NCI-H526 treated with DMSO at 0.1 percent for 48 hours (cell line): ENCODE data around the gene MAST4.

Source experiments
- DNase-seq: peaks from one replicate; lab custom pipeline; 2025; lab: John Stamatoyannopoulos, UW

Gene MAST4

DNA sequence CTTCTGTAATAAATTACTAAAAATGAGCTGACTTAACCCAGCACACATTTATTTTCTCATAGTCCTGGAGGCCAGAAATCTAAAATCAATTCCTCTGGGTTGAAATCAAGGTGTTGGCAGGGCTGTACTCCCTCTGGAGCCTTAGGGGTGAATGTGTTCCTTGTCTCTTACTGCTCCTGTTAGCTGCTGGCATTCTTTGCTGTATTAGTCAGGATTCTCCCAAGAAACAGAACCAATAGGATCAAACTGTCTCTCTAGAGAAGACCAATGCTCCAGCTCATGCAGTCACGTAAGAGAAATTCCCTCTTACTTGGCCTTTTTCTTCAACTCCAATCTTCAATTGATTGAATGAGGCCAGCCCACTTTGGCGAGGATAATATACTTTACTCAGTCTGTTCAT is 615.7 kb downstream of the MAST4 start:
- no peak for DNase-seq

DNA sequence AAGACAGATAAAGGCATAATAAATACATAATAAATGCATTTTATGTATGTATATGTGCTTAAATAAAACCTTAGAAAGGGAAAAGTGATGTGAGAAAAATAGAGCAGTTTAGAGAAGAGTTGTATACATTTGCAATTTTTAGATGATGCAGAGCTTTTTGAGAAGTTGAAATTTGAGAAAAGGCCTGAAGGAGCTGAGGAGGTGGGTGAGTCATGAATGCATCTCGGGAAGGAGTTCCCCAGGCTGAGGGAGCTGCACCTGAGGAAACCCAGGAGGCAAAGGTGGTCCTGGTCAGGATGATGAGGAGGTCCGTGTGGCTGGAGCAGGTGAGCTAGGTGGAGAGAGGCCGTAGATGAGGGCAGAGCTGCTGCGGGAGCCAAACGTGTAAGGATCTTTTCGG is 617.8 kb downstream of the MAST4 start:
- DNase-seq = no peak

DNA sequence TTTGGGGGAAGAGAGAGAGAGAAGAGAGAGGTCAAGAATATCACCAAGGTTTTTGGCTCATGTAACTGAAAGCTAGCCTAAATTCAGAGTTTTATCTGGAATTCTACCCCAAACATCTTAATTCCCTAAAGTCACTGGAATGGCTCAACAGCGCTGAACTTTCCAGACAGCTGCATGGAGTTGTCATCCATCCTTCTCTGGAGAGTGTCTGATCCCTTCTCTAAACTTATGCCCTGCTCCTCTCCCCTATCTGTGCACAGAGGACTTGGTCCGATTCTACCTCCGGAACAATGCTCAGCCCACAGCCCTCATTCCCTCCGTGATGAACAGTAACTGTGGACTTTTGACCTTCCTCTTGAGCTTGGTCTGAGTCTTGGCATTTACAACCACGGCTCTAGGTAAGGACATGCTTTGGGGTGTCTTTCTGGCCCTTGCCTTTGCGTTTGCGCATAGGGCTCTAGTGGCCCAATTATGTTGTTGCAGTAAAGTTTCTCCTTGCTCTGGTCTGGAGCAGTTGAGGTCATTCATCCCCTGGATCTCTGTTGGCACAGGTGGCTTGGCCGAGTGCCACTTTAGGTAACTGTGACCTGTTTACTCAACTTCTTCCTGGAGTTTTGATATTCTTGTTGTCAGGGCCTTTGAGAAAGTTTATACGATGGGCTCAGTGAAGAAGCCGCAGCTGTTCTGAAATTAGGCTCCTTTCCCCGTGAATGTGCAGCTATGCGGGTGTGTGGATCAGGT is 618.7 kb downstream of the MAST4 start:
- DNase-seq = no peak

DNA sequence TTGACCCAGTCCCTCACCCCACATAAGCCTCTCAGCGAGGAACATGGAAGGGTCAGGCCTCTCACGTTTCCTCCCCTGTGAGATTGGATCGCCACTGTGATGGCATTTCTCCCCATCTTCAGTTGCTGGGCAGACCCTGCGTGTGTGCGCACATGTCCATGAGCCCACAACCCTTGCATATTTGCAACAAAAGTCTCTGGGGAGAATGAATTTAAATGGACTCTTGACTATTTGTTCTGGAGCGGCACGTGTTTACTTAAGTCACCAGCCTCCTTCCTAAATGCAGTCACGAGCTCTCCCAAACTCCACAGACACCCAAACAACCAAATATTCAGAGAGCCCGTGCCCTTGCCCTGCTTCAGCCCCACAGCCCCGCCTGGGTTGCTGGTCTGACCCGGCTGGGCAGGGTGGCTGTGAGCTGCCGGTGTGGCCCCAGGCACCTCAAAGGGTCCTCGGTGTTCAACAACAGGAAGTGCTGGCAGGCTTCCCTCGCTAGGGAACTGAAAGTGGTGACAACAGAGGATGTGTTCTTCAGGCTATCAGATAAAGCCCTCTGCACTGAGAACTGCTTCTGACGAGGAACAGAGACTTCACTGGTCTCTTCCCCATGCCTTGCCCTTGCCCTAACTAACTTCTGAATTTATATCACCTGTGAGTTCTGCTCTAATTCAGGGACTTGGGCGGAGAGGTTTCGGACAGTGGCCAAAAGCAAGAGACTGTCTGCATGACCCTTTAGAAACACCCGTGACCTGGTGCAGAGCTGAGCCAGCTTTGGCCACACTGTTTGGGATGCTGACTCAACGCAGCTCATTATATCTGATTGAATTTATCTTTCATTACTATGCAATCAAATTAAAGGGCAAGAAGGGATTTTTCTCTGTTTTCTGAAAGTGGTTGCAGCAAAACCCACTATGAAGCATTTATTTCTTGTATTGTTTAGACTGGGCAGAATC is 619.6 kb downstream of the MAST4 start:
- no peak for DNase-seq

DNA sequence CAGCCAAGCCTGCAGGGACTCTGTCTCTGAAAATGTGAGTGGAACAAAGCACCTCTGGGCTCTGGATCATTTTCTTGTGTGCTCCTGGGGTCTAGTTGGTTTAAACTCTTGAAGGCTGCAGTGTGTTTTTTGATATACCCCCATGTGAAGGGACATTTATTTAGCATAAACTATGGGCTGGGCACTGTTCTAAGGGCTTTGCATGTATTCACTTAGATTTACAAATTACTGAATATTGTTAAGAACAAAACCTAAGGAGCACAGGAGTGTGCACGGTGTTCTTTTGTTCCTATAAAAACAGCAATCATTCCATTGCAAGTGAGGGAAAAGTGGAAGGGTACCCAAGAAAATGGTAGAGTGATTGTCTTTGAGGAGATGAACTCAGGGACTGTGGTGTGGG is 620.4 kb downstream of the MAST4 start:
- DNase-seq = no peak
